SK-N-SH (cell line): ENCODE data around the gene PLVAP.

ENCODE experiments used
- CTCF ChIP-seq: fragments of 200-600 bp; sonication (generic); IDR thresholded peaks from 2 replicates; pipeline ENCODE4 v1.6.1; 2017; ENCODE audit warnings: antibody characterized with exemption, mild to moderate bottlenecking, moderate library complexity
- ELF1 ChIP-seq: IDR thresholded peaks from 2 replicates; pipeline ENCODE4 v1.4.0; 2012
- EP300 ChIP-seq, 2 experiments: IDR thresholded peaks; 2 replicates each; pipeline versions ENCODE4 v1.4.0 to v1.6.1; 2012; ENCODE audit warnings: borderline replicate concordance in 1 of 2, low read depth in 1 of 2, low read length in 1 of 2
- EZH2phosphoT487 ChIP-seq: fragments of 200-600 bp; sonication (generic); IDR thresholded peaks from 2 replicates; pipeline ENCODE4 v1.6.1; 2017; ENCODE audit warnings: low read depth, mixed run types, mild to moderate bottlenecking, antibody characterized with exemption, moderate library complexity, borderline replicate concordance
- MAX ChIP-seq: IDR thresholded peaks from 2 replicates; pipeline ENCODE4 v1.4.0; 2012; ENCODE audit warnings: low read depth
- PBX3 ChIP-seq: IDR thresholded peaks from 2 replicates; pipeline ENCODE4; 2012
- POLR2AphosphoS5 ChIP-seq: IDR thresholded peaks from 2 replicates; pipeline ENCODE4 v1.6.1; 2012; ENCODE audit warnings: low read depth, low read length
- RAD21 ChIP-seq: IDR thresholded peaks from 2 replicates; pipeline ENCODE4 v1.6.1; 2012; ENCODE audit warnings: mild to moderate bottlenecking, low read length
- RFX5 ChIP-seq: IDR thresholded peaks from 2 replicates; pipeline ENCODE4 v1.6.1; 2012; ENCODE audit warnings: mild to moderate bottlenecking, improper control_type of control experiment, low read length
- TAF1 ChIP-seq: IDR thresholded peaks from 2 replicates; pipeline ENCODE4 v1.6.1; 2012; ENCODE audit warnings: low read depth, mild to moderate bottlenecking, low read length, moderate library complexity, borderline replicate concordance
- YY1 ChIP-seq: IDR thresholded peaks from 2 replicates; pipeline ENCODE4 v1.4.0; 2012; ENCODE audit warnings: low read depth, mild to moderate bottlenecking
- ZBTB33 ChIP-seq: IDR thresholded peaks from 2 replicates; pipeline ENCODE4 v1.4.0; 2012; ENCODE audit warnings: low read depth, borderline replicate concordance

GRCh38 chr19:17335575-17335974, 41.6 kb downstream of the PLVAP start:
- no peak for TF ChIP-seq ELF1
- no peak for TF ChIP-seq CTCF
- no peak for TF ChIP-seq POLR2AphosphoS5
- TF ChIP-seq EP300 (IDR thresholded peaks at IDR 0.05; ENCODE audit: borderline replicate concordance in 1 of 2, low read depth in 1 of 2, low read length in 1 of 2) = no peak
- no peak for TF ChIP-seq RFX5
- no peak for TF ChIP-seq RAD21
- TF ChIP-seq PBX3 = no peak
- TF ChIP-seq EZH2phosphoT487 = no peak
- TF ChIP-seq YY1 = no peak
- TF ChIP-seq ZBTB33 = no peak
- TF ChIP-seq TAF1 = no peak
- TF ChIP-seq MAX = no peak
